ENCODE data around the gene EIF3B.

GRCh38 chr7:2331707-2332106, 22.9 kb upstream of the EIF3B start:
- TF ChIP-seq CTCF (IDR thresholded peaks at IDR 0.05; ENCODE audit: low read length) (no peak), EZH2 (IDR thresholded peaks at IDR 0.05; ENCODE audit: borderline replicate concordance, low read length) (no peak)
